Measurements from ENCODE around the gene SYP.

The SYP gene

GRCh38 chrX:49191574-49192011 lies 8.4 kb downstream of the SYP start (continued):
- TF ChIP-seq, protein P1, sequence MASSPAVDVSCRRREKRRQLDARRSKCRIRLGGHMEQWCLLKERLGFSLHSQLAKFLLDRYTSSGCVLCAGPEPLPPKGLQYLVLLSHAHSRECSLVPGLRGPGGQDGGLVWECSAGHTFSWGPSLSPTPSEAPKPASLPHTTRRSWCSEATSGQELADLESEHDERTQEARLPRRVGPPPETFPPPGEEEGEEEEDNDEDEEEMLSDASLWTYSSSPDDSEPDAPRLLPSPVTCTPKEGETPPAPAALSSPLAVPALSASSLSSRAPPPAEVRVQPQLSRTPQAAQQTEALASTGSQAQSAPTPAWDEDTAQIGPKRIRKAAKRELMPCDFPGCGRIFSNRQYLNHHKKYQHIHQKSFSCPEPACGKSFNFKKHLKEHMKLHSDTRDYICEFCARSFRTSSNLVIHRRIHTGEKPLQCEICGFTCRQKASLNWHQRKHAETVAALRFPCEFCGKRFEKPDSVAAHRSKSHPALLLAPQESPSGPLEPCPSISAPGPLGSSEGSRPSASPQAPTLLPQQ (tag by site-specific recombination; IDR thresholded peaks at IDR 0.05) = 0 out of 2 replicates have a peak, but pooled peaks have one; percentile 21
- peak; percentile 25; the same call in 1 of the 2 replicates for TF ChIP-seq ZBTB17 (tag by site-specific recombination; IDR thresholded peaks at IDR 0.05)
- no peak for TF ChIP-seq ZNF48 (tag by site-specific recombination; IDR thresholded peaks at IDR 0.05)
- 0 out of 2 replicates have a peak, but pooled peaks have one; percentile 49 for TF ChIP-seq ZNF600 (tag by site-specific recombination; IDR thresholded peaks at IDR 0.05)
- TF ChIP-seq ZNF501 (tag by site-specific recombination; IDR thresholded peaks at IDR 0.05) = peak; percentile 82; the same call in 1 of the 2 replicates
- peak; percentile 75 for TF ChIP-seq ZNF335 (tag by site-specific recombination; conservative IDR thresholded peaks at IDR 0.05)
- peak; percentile 37 for TF ChIP-seq PATZ1 (tag by site-specific recombination; IDR thresholded peaks at IDR 0.05)
- no peak for TF ChIP-seq ZNF266 (tag by site-specific recombination; IDR thresholded peaks at IDR 0.05; ENCODE audit: low read depth)
- TF ChIP-seq ZXDB (tag by site-specific recombination; IDR thresholded peaks at IDR 0.05) = peak; percentile 42; the same call in 1 of the 2 replicates
- TF ChIP-seq ZNF175 (tag by site-specific recombination; IDR thresholded peaks at IDR 0.05) = no peak
- peak; percentile 61 for TF ChIP-seq ZEB2 (tag by site-specific recombination; IDR thresholded peaks at IDR 0.05)
- TF ChIP-seq, protein P2, sequence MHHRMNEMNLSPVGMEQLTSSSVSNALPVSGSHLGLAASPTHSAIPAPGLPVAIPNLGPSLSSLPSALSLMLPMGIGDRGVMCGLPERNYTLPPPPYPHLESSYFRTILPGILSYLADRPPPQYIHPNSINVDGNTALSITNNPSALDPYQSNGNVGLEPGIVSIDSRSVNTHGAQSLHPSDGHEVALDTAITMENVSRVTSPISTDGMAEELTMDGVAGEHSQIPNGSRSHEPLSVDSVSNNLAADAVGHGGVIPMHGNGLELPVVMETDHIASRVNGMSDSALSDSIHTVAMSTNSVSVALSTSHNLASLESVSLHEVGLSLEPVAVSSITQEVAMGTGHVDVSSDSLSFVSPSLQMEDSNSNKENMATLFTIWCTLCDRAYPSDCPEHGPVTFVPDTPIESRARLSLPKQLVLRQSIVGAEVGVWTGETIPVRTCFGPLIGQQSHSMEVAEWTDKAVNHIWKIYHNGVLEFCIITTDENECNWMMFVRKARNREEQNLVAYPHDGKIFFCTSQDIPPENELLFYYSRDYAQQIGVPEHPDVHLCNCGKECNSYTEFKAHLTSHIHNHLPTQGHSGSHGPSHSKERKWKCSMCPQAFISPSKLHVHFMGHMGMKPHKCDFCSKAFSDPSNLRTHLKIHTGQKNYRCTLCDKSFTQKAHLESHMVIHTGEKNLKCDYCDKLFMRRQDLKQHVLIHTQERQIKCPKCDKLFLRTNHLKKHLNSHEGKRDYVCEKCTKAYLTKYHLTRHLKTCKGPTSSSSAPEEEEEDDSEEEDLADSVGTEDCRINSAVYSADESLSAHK (tag by site-specific recombination; IDR thresholded peaks at IDR 0.05) = peak; percentile 65
- peak; percentile 99 for TF ChIP-seq ZBTB20 (tag by site-specific recombination; IDR thresholded peaks at IDR 0.05)
- 0 out of 2 replicates have a peak, but pooled peaks have one; percentile 49 for TF ChIP-seq ZNF2 (tag by site-specific recombination; IDR thresholded peaks at IDR 0.05)

GRCh38 chrX:49190821-49191573 lies 9.0 kb downstream of the SYP start:
- Histone ChIP-seq H3K27ac (ENCODE audit: extremely low read depth, low read depth, low read length) (peak overlapping the region; percentile 83), H3K4me3 (ENCODE audit: low read depth, low read length) (peak overlapping the region; percentile 70), H3K36me3 (ENCODE audit: control insufficient read depth in 2 of 2, insufficient read depth in 1 of 2, low read length in 2 of 2) (no peaks in the 10 kb centered on the region), H3K9me3 (ENCODE audit: control insufficient read depth, insufficient read depth, low read depth, low read length) (no peaks in the 10 kb centered on the region), H3K4me1 (ENCODE audit: control insufficient read depth, insufficient read depth, low read length) (peaks cover 2% of the 10 kb centered on the region; the same call in 1 of the 2 replicates)
- CTCF ChIA-PET = interaction anchor here (0.5 to 1.2 kb wide), 7 partner anchors 18 to 655 kb away, joined by 3 to 4 read pairs (median 4); no protein-coding TSS in a partner anchor
- POLR2A ChIA-PET = interaction anchor here (0.7 to 2.0 kb wide), 31 partner anchors 9 to 453 kb away, joined by 3 to 31 read pairs (median 4); partner anchors contain the start of genes CCDC22, GRIPAP1, HDAC6 and OTUD5
- TF ChIP-seq ZNF610 (tag by site-specific recombination; IDR thresholded peaks at IDR 0.05; ENCODE audit: borderline replicate concordance) = no peak
- TF ChIP-seq ZNF777 (tag by site-specific recombination; IDR thresholded peaks at IDR 0.05; ENCODE audit: borderline replicate concordance) = no peak
- TF ChIP-seq ZFHX2 (tag by site-specific recombination; conservative IDR thresholded peaks at IDR 0.05) = no peak
- no peak for TF ChIP-seq ZNF133 (tag by site-specific recombination; IDR thresholded peaks at IDR 0.05)
- TF ChIP-seq ZNF214 (tag by site-specific recombination; IDR thresholded peaks at IDR 0.05; ENCODE audit: borderline replicate concordance) = no peak
- peak; percentile 70; the same call in 1 of the 2 replicates for TF ChIP-seq HOXD13 (CRISPR knock-in tag; IDR thresholded peaks at IDR 0.05; ENCODE audit: borderline replicate concordance)
- peak; percentile 88; the same call in 1 of the 2 replicates for TF ChIP-seq HIC1 (tag by site-specific recombination; IDR thresholded peaks at IDR 0.05)
- TF ChIP-seq OVOL3 (tag by site-specific recombination; IDR thresholded peaks at IDR 0.05) = no peak
- TF ChIP-seq ZNF341 (tag by site-specific recombination; IDR thresholded peaks at IDR 0.05; ENCODE audit: low read depth) = peak; percentile 82
- TF ChIP-seq BCL11B (tag by site-specific recombination; IDR thresholded peaks at IDR 0.05; ENCODE audit: low read depth) = 0 out of 2 replicates have a peak, but pooled peaks have one; percentile 61
- no peak for TF ChIP-seq PRDM6 (tag by site-specific recombination; IDR thresholded peaks at IDR 0.05)
- no peak for TF ChIP-seq ZNF132 (tag by site-specific recombination; IDR thresholded peaks at IDR 0.05; ENCODE audit: borderline replicate concordance)
- TF ChIP-seq ZEB2 (tag by site-specific recombination; IDR thresholded peaks at IDR 0.05) = no peak; the same call in 1 of the 2 replicates
